WTC11 (cell line): Measurements from ENCODE around the gene KHDC1L. TPM values are rescaled to one million over a fixed set of nuclear protein-coding genes. Genes with fewer than 3 reads are reported as not detected.

ENCODE experiments used
- ATAC-seq: fragments of 200-7000 bp; cut with Tn5 transposase; 2 replicates; pipeline ENCODE4 v1.10.0; 2021; ENCODE audit warnings: mild to moderate bottlenecking, moderate library complexity
- CTCF ChIA-PET: fragments of 300-600 bp; sonication (Branson Sonifier 250); formaldehyde crosslinking; loops from one replicate; lab custom pipeline; 2021; ENCODE audit warnings: antibody characterized with exemption; lab: Charles Lee
- POLR2A ChIA-PET: fragments of 350-600 bp; sonication (Branson Sonifier 250); formaldehyde crosslinking; loops from one replicate; lab custom pipeline; 2021; ENCODE audit warnings: antibody characterized with exemption; lab: Charles Lee
- DNase-seq: peaks from one replicate; pipeline ENCODE4 v3.0.0; 2021; ENCODE audit warnings: low spot score
- H3K27ac Mint-ChIP-seq: 2 replicates; pipeline ENCODE4 v1.8.0; 2021; ENCODE audit warnings: mixed read lengths
- H3K27me3 Mint-ChIP-seq: 2 replicates; pipeline ENCODE4 v1.8.0; 2021; ENCODE audit warnings: low read depth, mild to moderate bottlenecking, moderate library complexity, mixed read lengths
- H3K36me3 Mint-ChIP-seq: 2 replicates; pipeline ENCODE4 v1.8.0; 2021; ENCODE audit warnings: mixed read lengths
- H3K4me1 Mint-ChIP-seq: 2 replicates; pipeline ENCODE4 v1.8.0; 2022; ENCODE audit warnings: mixed read lengths
- H3K4me3 Mint-ChIP-seq: 2 replicates; pipeline ENCODE4 v1.8.0; 2021; ENCODE audit warnings: mild to moderate bottlenecking, moderate library complexity, mixed read lengths
- H3K9me3 Mint-ChIP-seq: 2 replicates; pipeline ENCODE4 v1.8.0; 2021; ENCODE audit warnings: mixed read lengths
- AR ChIP-seq: fragments of 250-450 bp; sonication (Bioruptor Pico); IDR thresholded peaks from 2 replicates; pipeline ENCODE4 v1.9.0; 2021; ENCODE audit warnings: mild to moderate bottlenecking
- ARID4B ChIP-seq: sonication (generic); formaldehyde crosslinking; IDR thresholded peaks from 2 replicates; pipeline ENCODE4 v1.8.0; 2023; ENCODE audit warnings: missing genetic modification reagents, mild to moderate bottlenecking, borderline replicate concordance
- CDX4 ChIP-seq: fragments of 250-450 bp; sonication (Bioruptor Pico); IDR thresholded peaks from 2 replicates; pipeline ENCODE4 v1.9.0; 2021; ENCODE audit warnings: moderate library complexity, mild to moderate bottlenecking, inconsistent platforms, borderline replicate concordance
- CREB1 ChIP-seq: sonication (generic); formaldehyde crosslinking; IDR thresholded peaks from 2 replicates; pipeline ENCODE4 v1.8.0; 2023; ENCODE audit warnings: mild to moderate bottlenecking, missing genetic modification reagents
- E2F5 ChIP-seq: sonication (generic); formaldehyde crosslinking; IDR thresholded peaks from 2 replicates; pipeline ENCODE4 v1.8.1; 2022; ENCODE audit warnings: mild to moderate bottlenecking, moderate library complexity, missing genetic modification reagents
- ELF4 ChIP-seq: sonication (generic); formaldehyde crosslinking; IDR thresholded peaks from 2 replicates; pipeline ENCODE4 v1.8.1; 2022; ENCODE audit warnings: low read depth, mild to moderate bottlenecking, moderate library complexity, missing genetic modification reagents
- ETV6 ChIP-seq: sonication (generic); formaldehyde crosslinking; IDR thresholded peaks from 2 replicates; pipeline ENCODE4 v1.8.1; 2022; ENCODE audit warnings: mild to moderate bottlenecking, missing genetic modification reagents
- FOXP1 ChIP-seq: sonication (generic); formaldehyde crosslinking; IDR thresholded peaks from 2 replicates; pipeline ENCODE4 v1.8.0; 2022; ENCODE audit warnings: missing genetic modification reagents, mild to moderate bottlenecking, moderate library complexity, borderline replicate concordance
- HMGA2 ChIP-seq: fragments of 250-450 bp; sonication (Bioruptor Pico); IDR thresholded peaks from 2 replicates; pipeline ENCODE4 v1.4.0; 2021; ENCODE audit warnings: mild to moderate bottlenecking, moderate library complexity
- JAZF1 ChIP-seq: fragments of 250-450 bp; sonication (Bioruptor Pico); IDR thresholded peaks from 2 replicates; pipeline ENCODE4 v1.9.0; 2021; ENCODE audit warnings: moderate library complexity, mild to moderate bottlenecking, inconsistent platforms
- MAX ChIP-seq: sonication (generic); formaldehyde crosslinking; IDR thresholded peaks from 2 replicates; pipeline ENCODE4 v1.8.0; 2022; ENCODE audit warnings: mild to moderate bottlenecking, missing genetic modification reagents
- NFE2L1 ChIP-seq: sonication (generic); formaldehyde crosslinking; IDR thresholded peaks from 2 replicates; pipeline ENCODE4 v1.8.1; 2023; ENCODE audit warnings: missing genetic modification reagents
- RORB ChIP-seq: fragments of 250-450 bp; sonication (Bioruptor Pico); IDR thresholded peaks from 2 replicates; pipeline ENCODE4 v1.9.0; 2021; ENCODE audit warnings: mild to moderate bottlenecking
- SP1 ChIP-seq: sonication (generic); formaldehyde crosslinking; conservative IDR thresholded peaks from 2 replicates; pipeline ENCODE4 v1.8.1; 2022; ENCODE audit warnings: missing genetic modification reagents
- STAT6 ChIP-seq: sonication (generic); formaldehyde crosslinking; conservative IDR thresholded peaks from 2 replicates; pipeline ENCODE4 v1.8.1; 2023; ENCODE audit warnings: mild to moderate bottlenecking, low read depth, missing genetic modification reagents, moderate library complexity
- ZBTB21 ChIP-seq: sonication (generic); formaldehyde crosslinking; IDR thresholded peaks from 2 replicates; pipeline ENCODE4 v1.8.1; 2023; ENCODE audit warnings: mild to moderate bottlenecking, missing genetic modification reagents, borderline replicate concordance
- ZNF317 ChIP-seq: sonication (generic); formaldehyde crosslinking; IDR thresholded peaks from 2 replicates; pipeline ENCODE4 v1.8.1; 2023; ENCODE audit warnings: low read depth, mild to moderate bottlenecking, moderate library complexity, missing genetic modification reagents, borderline replicate concordance
- ZNF425 ChIP-seq: fragments of 250-450 bp; sonication (Bioruptor Pico); conservative IDR thresholded peaks from 2 replicates; pipeline ENCODE4 v1.9.0; 2021; ENCODE audit warnings: mild to moderate bottlenecking
- total RNA-seq: library from RNA; stranded (reverse); gene quantifications from 3 replicates; pipeline ENCODE4 v1.2.3, GENCODE V29; 2021

Gene KHDC1L
- total RNA-seq, 1 experiment from 2014 or later = 0.28 TPM

GRCh38 chr6:73242001-73242400 is 16.7 kb upstream of the KHDC1L start (continued):
- TF ChIP-seq STAT6 (CRISPR knock-in tag) (no peak), ELF4 (CRISPR knock-in tag) (no peak), CREB1 (CRISPR knock-in tag) (no peak), SP1 (CRISPR knock-in tag) (no peak), JAZF1 (no peak), ZNF317 (CRISPR knock-in tag) (no peak)

GRCh38 chr6:73240730-73241129 is 15.4 kb upstream of the KHDC1L start:
- H3K4me3 Mint-ChIP-seq = no peak overlapping the region

GRCh38 chr6:73236144-73236750 is 11.0 kb upstream of the KHDC1L start:
- 0 out of 2 replicates have a peak, but pooled peaks cover 4% of the 10 kb centered on the region for H3K4me1 Mint-ChIP-seq
- no peaks in the 10 kb centered on the region for H3K9me3 Mint-ChIP-seq
- ChIA-PET CTCF (interaction anchor here (0.6 kb wide), 1 partner anchor 627 kb away, joined by 3 read pairs; no protein-coding TSS in a partner anchor), POLR2A (interaction anchor here (0.7 kb wide), 1 partner anchor 142 kb away, joined by 4 read pairs; no protein-coding TSS in a partner anchor)
- no peaks in the 10 kb centered on the region for H3K27me3 Mint-ChIP-seq
- no peak for ATAC-seq
- no peak overlapping the region for H3K27ac Mint-ChIP-seq
- no peak for DNase-seq
- no peak overlapping the region for H3K4me3 Mint-ChIP-seq
- no peaks in the 10 kb centered on the region for H3K36me3 Mint-ChIP-seq
- no peak for TF ChIP-seq E2F5
- TF ChIP-seq ARID4B (CRISPR knock-in tag) = no peak
- TF ChIP-seq AR (CRISPR knock-in tag) = no peak
- no peak for TF ChIP-seq ETV6 (CRISPR knock-in tag)

More at GRCh38 chr6:73240730-73241129, 15.4 kb upstream of the KHDC1L start:
- H3K36me3 Mint-ChIP-seq = no peaks in the 10 kb centered on the region
- no peak for TF ChIP-seq HMGA2 (CRISPR knock-in tag)
- no peak for TF ChIP-seq ZNF425 (CRISPR knock-in tag)
- TF ChIP-seq ZBTB21 (CRISPR knock-in tag) = no peak
- TF ChIP-seq MAX (CRISPR knock-in tag) = no peak
- TF ChIP-seq RORB (CRISPR knock-in tag) = no peak
- no peak for TF ChIP-seq NFE2L1 (CRISPR knock-in tag)
- no peak for TF ChIP-seq CDX4 (CRISPR knock-in tag)
- TF ChIP-seq FOXP1 = no peak
- no peaks in the 10 kb centered on the region; the same call in 1 of the 2 replicates for H3K9me3 Mint-ChIP-seq
- ChIA-PET POLR2A (no interaction called here), CTCF (no interaction called here)
- H3K27ac Mint-ChIP-seq = no peak overlapping the region
- ATAC-seq = no peak
- no peaks in the 10 kb centered on the region for H3K27me3 Mint-ChIP-seq
- DNase-seq = no peak
- H3K4me1 Mint-ChIP-seq = no peaks in the 10 kb centered on the region
